HG03571 (cell line): Measurements from ENCODE around the gene RBM42.

Experiments
- ATAC-seq: cut with Tn5 transposase; IDR thresholded peaks from one replicate; pipeline ENCODE4 v1.9.1; 2021; ENCODE audit not compliant: unreplicated experiment

The RBM42 gene

GRCh38 chr19:35620001-35620400 is 8.8 kb upstream of the RBM42 start:
- no peak for ATAC-seq

- ATAC-seq = no peak
Observed at GRCh38 chr19:35621708-35622107, 7.1 kb upstream of the RBM42 start.

GRCh38 chr19:35622750-35623149 is 6.1 kb upstream of the RBM42 start:
- no peak for ATAC-seq

GRCh38 chr19:35623327-35624010 is 5.4 kb upstream of the RBM42 start:
- ATAC-seq = no peak

GRCh38 chr19:35628264-35628564 is 622 bp upstream of the RBM42 start:
- no peak for ATAC-seq

GRCh38 chr19:35629332-35629633 is 447 bp downstream of the RBM42 start:
- ATAC-seq = peak; percentile 6

GRCh38 chr19:35633727-35634440 is 5.0 kb downstream of the RBM42 start:
- ATAC-seq = no peak

GRCh38 chr19:35636651-35637050 is 7.8 kb downstream of the RBM42 start:
- ATAC-seq = no peak

- no peak for ATAC-seq
Observed at GRCh38 chr19:35637165-35637564, 8.3 kb downstream of the RBM42 start.

- no peak for ATAC-seq
Observed at GRCh38 chr19:35639321-35639639, 10.4 kb downstream of the RBM42 start.

- ATAC-seq = no peak
Observed at GRCh38 chr19:35639863-35640262, 11.0 kb downstream of the RBM42 start.

GRCh38 chr19:35641515-35642151 is 12.8 kb downstream of the RBM42 start, which contains the start of gene ETV2:
ETV2 (plus strand) TSS chr19:35641745; CDS start chr19:35642461, 716 bp downstream.
- ATAC-seq = no peak

GRCh38 chr19:35642312-35642711 is 13.5 kb downstream of the RBM42 start:
- ATAC-seq = no peak

- no peak for ATAC-seq
Observed at GRCh38 chr19:35642798-35643254, 14.0 kb downstream of the RBM42 start.

GRCh38 chr19:35643255-35644205 is 14.7 kb downstream of the RBM42 start:
- ATAC-seq = peak; percentile 32

- peak; percentile 49 for ATAC-seq
Observed at GRCh38 chr19:35644206-35644986, 15.6 kb downstream of the RBM42 start.

GRCh38 chr19:35644987-35645679 is 16.3 kb downstream of the RBM42 start:
- ATAC-seq = no peak

GRCh38 chr19:35645680-35646511 is 17.1 kb downstream of the RBM42 start:
- no peak for ATAC-seq
